Loucy (cell line): ENCODE measurements around the gene HSF5.
A peak's percentile ranks its signal among the peaks of the same experiment; 100 is the strongest.

Experiments
- H2AFZ ChIP-seq: fragments of 200-600 bp; sonication (generic); 2 replicates; pipeline ENCODE4 v1.6.0; 2016; ENCODE audit warnings: antibody characterized with exemption, mild to moderate bottlenecking, low read length, moderate library complexity
- H3F3A ChIP-seq: fragments of 200-600 bp; 2 replicates; pipeline ENCODE4 v1.6.0; 2016; ENCODE audit warnings: antibody characterized with exemption, low read depth, mild to moderate bottlenecking
- H3K27me3 ChIP-seq: fragments of 200-600 bp; sonication (generic); 2 replicates; pipeline ENCODE4 v1.6.1; 2014; ENCODE audit warnings: low read length, mild to moderate bottlenecking; ENCODE audit not compliant: insufficient read depth, poor library complexity, severe bottlenecking
- H3K36me3 ChIP-seq: fragments of 200-600 bp; sonication (generic); 2 replicates; pipeline ENCODE4 v1.6.1; 2016; ENCODE audit warnings: low read length; ENCODE audit not compliant: insufficient read depth
- H3K4me1 ChIP-seq: fragments of 200-600 bp; sonication (generic); 2 replicates; pipeline ENCODE4 v1.5.1; 2014; ENCODE audit warnings: low read length, mild to moderate bottlenecking; ENCODE audit not compliant: insufficient read depth, poor library complexity, severe bottlenecking
- H3K4me2 ChIP-seq: fragments of 200-600 bp; sonication (generic); 2 replicates; pipeline ENCODE4 v1.6.0; 2014; ENCODE audit warnings: antibody characterized with exemption, low read length, low read depth, mild to moderate bottlenecking; ENCODE audit not compliant: poor library complexity, severe bottlenecking
- H3K4me3 ChIP-seq: fragments of 200-600 bp; sonication (generic); 2 replicates; pipeline ENCODE4 v1.5.1; 2014; ENCODE audit warnings: low read length, mild to moderate bottlenecking, mixed read lengths; ENCODE audit not compliant: poor library complexity, severe bottlenecking
- H3K79me2 ChIP-seq: fragments of 200-600 bp; sonication (generic); 2 replicates; pipeline ENCODE4 v1.6.1; 2014; ENCODE audit warnings: low read length; ENCODE audit not compliant: insufficient read depth
- H3K9ac ChIP-seq: fragments of 200-600 bp; sonication (generic); 2 replicates; pipeline ENCODE4 v1.6.0; 2014; ENCODE audit warnings: mild to moderate bottlenecking, low read depth, low read length, moderate library complexity; ENCODE audit not compliant: poor library complexity, severe bottlenecking
- H3K9me2 ChIP-seq: fragments of 200-600 bp; sonication (generic); replicated peaks from 2 replicates; pipeline ENCODE4 v1.6.1; 2016; ENCODE audit warnings: low read depth, low read length, mixed read lengths
- H3K9me3 ChIP-seq: fragments of 200-600 bp; sonication (generic); 2 replicates; pipeline ENCODE4 v1.6.1; 2014; ENCODE audit warnings: mild to moderate bottlenecking, antibody characterized with exemption, low read length, low read depth; ENCODE audit not compliant: insufficient read depth
- H4K20me1 ChIP-seq: fragments of 200-600 bp; sonication (generic); 2 replicates; pipeline ENCODE4 v1.6.0; 2014; ENCODE audit warnings: antibody characterized with exemption, low read length, mild to moderate bottlenecking; ENCODE audit not compliant: insufficient read depth, poor library complexity, severe bottlenecking
- EZH2phosphoT487 ChIP-seq: fragments of 200-600 bp; IDR thresholded peaks from 2 replicates; pipeline ENCODE4 v1.6.1; 2018; ENCODE audit warnings: antibody characterized with exemption, mild to moderate bottlenecking, moderate library complexity, borderline replicate concordance
- TF ChIP-seq, protein P1 (sequence below): fragments of 200-600 bp; sonication (generic); conservative IDR thresholded peaks from 2 replicates; pipeline ENCODE4 v1.5.1; 2014; ENCODE audit warnings: mild to moderate bottlenecking, antibody characterized with exemption, low read length

Gene HSF5

DNA sequence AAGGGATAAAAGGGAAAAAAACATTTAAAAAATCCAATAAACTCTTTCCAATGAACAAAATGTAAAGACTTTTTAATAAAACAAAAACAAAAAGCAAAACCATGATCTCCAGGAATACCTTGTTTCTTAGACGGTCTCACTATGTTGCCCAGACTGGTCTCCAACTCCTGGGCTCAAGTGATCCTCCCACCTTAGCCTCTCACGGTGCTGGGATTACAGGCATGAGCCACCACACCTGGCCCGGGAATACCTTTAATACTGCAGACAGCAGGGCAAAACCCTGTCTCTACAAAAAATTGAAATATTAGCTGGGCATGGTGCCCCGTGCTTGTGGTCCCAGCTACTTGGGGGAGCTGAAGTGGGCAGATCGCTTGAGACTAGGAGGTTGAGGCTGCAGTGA is 78.8 kb downstream of the HSF5 start:
- Histone ChIP-seq H3F3A (no peaks in the 10 kb centered on the region), H3K36me3 (no peaks in the 10 kb centered on the region), H3K79me2 (peaks cover 100% of the 10 kb centered on the region), H3K27me3 (no peaks in the 10 kb centered on the region), H3K4me1 (peaks cover 72% of the 10 kb centered on the region), H2AFZ (no peak overlapping the region), H4K20me1 (peaks cover 7% of the 10 kb centered on the region), H3K9me3 (no peaks in the 10 kb centered on the region), H3K9ac (peak overlapping the region; percentile 76), H3K9me2 (no peaks in the 10 kb centered on the region), H3K4me3 (peak overlapping the region; percentile 77), H3K4me2 (peak overlapping the region; percentile 78)
- TF ChIP-seq EZH2phosphoT487 = no peak
- TF ChIP-seq, protein P1, sequence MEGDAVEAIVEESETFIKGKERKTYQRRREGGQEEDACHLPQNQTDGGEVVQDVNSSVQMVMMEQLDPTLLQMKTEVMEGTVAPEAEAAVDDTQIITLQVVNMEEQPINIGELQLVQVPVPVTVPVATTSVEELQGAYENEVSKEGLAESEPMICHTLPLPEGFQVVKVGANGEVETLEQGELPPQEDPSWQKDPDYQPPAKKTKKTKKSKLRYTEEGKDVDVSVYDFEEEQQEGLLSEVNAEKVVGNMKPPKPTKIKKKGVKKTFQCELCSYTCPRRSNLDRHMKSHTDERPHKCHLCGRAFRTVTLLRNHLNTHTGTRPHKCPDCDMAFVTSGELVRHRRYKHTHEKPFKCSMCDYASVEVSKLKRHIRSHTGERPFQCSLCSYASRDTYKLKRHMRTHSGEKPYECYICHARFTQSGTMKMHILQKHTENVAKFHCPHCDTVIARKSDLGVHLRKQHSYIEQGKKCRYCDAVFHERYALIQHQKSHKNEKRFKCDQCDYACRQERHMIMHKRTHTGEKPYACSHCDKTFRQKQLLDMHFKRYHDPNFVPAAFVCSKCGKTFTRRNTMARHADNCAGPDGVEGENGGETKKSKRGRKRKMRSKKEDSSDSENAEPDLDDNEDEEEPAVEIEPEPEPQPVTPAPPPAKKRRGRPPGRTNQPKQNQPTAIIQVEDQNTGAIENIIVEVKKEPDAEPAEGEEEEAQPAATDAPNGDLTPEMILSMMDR = no peak

- Histone ChIP-seq H3K9me2 (no peaks in the 10 kb centered on the region), H3K27me3 (no peaks in the 10 kb centered on the region), H3K4me1 (peaks cover 50% of the 10 kb centered on the region), H3K79me2 (peaks cover 99% of the 10 kb centered on the region), H2AFZ (no peak overlapping the region), H4K20me1 (peaks cover 13% of the 10 kb centered on the region), H3K36me3 (peaks cover 4% of the 10 kb centered on the region; the same call in 1 of the 2 replicates), H3K4me2 (peak overlapping the region; percentile 34), H3K4me3 (no peak overlapping the region), H3K9me3 (no peaks in the 10 kb centered on the region), H3K9ac (no peak overlapping the region), H3F3A (no peaks in the 10 kb centered on the region)
- TF ChIP-seq EZH2phosphoT487 = no peak
- TF ChIP-seq, protein P1 = no peak
Observed at GRCh38 chr17:58403311-58403710, 84.9 kb downstream of the HSF5 start.

DNA sequence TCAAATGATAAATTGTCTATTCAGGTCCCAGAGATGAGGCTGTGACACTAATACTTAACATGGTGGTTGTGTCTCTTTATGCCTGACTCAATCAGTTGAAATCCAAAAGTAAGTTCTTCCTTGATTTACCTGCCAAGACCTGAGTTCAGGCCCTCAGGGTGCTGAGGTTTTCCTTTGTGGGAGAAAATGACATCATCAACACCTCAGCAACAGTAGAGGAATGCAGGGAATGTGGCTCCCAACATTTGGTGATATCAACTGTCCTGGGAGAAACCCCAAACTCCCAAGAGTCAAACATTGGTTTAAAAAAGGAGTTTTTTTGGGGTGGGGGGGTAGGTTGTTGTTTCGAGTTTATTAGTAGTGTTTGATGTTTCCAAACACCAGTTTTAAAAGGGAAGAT is 85.5 kb downstream of the HSF5 start:
- Histone ChIP-seq H3K4me3 (no peak overlapping the region), H4K20me1 (peaks cover 13% of the 10 kb centered on the region), H3K79me2 (peaks cover 98% of the 10 kb centered on the region), H3K9me2 (no peaks in the 10 kb centered on the region), H3K27me3 (no peaks in the 10 kb centered on the region), H3K9me3 (no peaks in the 10 kb centered on the region), H3K9ac (no peak overlapping the region), H2AFZ (no peak overlapping the region), H3K36me3 (peaks cover 4% of the 10 kb centered on the region; the same call in 1 of the 2 replicates), H3K4me2 (peak overlapping the region; percentile 34), H3K4me1 (peaks cover 44% of the 10 kb centered on the region), H3F3A (no peaks in the 10 kb centered on the region)
- TF ChIP-seq, protein P1 = no peak
- TF ChIP-seq EZH2phosphoT487 = no peak
